HepG2 (cell line): ENCODE measurements around the gene NELFCD. TPM values are rescaled to one million over a fixed set of nuclear protein-coding genes. Genes with fewer than 3 reads are reported as not detected.

ENCODE experiments used
- ATAD3A ChIP-seq: sonication (generic); formaldehyde crosslinking; IDR thresholded peaks from 2 replicates; pipeline ENCODE4 v1.4.0; 2020; ENCODE audit warnings: missing genetic modification reagents
- CBX2 ChIP-seq, 2 experiments: fragments of 200-600 bp in 1 of 2; sonication (generic); formaldehyde crosslinking in 1 of 2; IDR thresholded peaks; 2 replicates each; pipeline versions ENCODE4 v1.7.0 to v1.8.1; 2018 to 2022; ENCODE audit warnings: low read depth in 2 of 2, low read length in 1 of 2, mild to moderate bottlenecking in 1 of 2, missing genetic modification reagents in 1 of 2
- EZH2 ChIP-seq: conservative IDR thresholded peaks from 2 replicates; pipeline ENCODE4 v1.6.1; 2012; ENCODE audit warnings: mild to moderate bottlenecking, low read depth, low read length, moderate library complexity
- GABPA ChIP-seq, 2 experiments: IDR thresholded peaks; 2 replicates each; pipeline ENCODE4 v1.6.1; 2011 to 2016; ENCODE audit warnings: low read depth in 2 of 2, low read length in 1 of 2, missing biosample characterization in 1 of 2, missing genetic modification characterization in 1 of 2
- IRX3 ChIP-seq: sonication (generic); formaldehyde crosslinking; IDR thresholded peaks from 2 replicates; pipeline ENCODE4 v1.8.1; 2023; ENCODE audit warnings: mild to moderate bottlenecking, low read depth, missing genetic modification reagents, borderline replicate concordance
- NAIF1 ChIP-seq: sonication (generic); formaldehyde crosslinking; IDR thresholded peaks from 2 replicates; pipeline ENCODE4 v1.5.0; 2020; ENCODE audit warnings: mild to moderate bottlenecking, missing genetic modification reagents, borderline replicate concordance
- NFIB ChIP-seq: sonication (generic); formaldehyde crosslinking; IDR thresholded peaks from 2 replicates; pipeline ENCODE4 v1.9.0; 2021; ENCODE audit warnings: missing genetic modification reagents, mild to moderate bottlenecking, borderline replicate concordance
- PAX8 ChIP-seq: sonication (generic); formaldehyde crosslinking; IDR thresholded peaks from 2 replicates; pipeline ENCODE4 v1.8.0; 2022; ENCODE audit warnings: mild to moderate bottlenecking, missing genetic modification reagents, borderline replicate concordance
- SNAI1 ChIP-seq: sonication (generic); formaldehyde crosslinking; IDR thresholded peaks from 2 replicates; pipeline ENCODE4 v1.5.0; 2020; ENCODE audit warnings: mild to moderate bottlenecking, missing genetic modification reagents, borderline replicate concordance
- TAF15 ChIP-seq: fragments of 200-400 bp; formaldehyde crosslinking; IDR thresholded peaks from one replicate; pipeline ENCODE4 v1.6.1; 2018; ENCODE audit warnings: mild to moderate bottlenecking, low read depth, low read length; ENCODE audit not compliant: poor library complexity, severe bottlenecking
- ZNF142 ChIP-seq: sonication (generic); formaldehyde crosslinking; IDR thresholded peaks from 2 replicates; pipeline ENCODE4 v1.4.0; 2020; ENCODE audit warnings: missing genetic modification reagents
- ZNF552 ChIP-seq: sonication (generic); formaldehyde crosslinking; IDR thresholded peaks from 2 replicates; pipeline ENCODE4 v1.9.0; 2022; ENCODE audit warnings: missing genetic modification reagents, mild to moderate bottlenecking, borderline replicate concordance
- ZNF563 ChIP-seq: sonication (generic); formaldehyde crosslinking; IDR thresholded peaks from 2 replicates; pipeline ENCODE4 v1.8.0; 2022; ENCODE audit warnings: mild to moderate bottlenecking, moderate library complexity, missing genetic modification reagents
- ZNF800 ChIP-seq: sonication (generic); formaldehyde crosslinking; IDR thresholded peaks from 2 replicates; pipeline ENCODE4 v1.4.0; 2020; ENCODE audit warnings: missing genetic modification reagents
- polyA plus RNA-seq, 8 experiments: library from polyadenylated mRNA; depleted of rRNA in 3 of 8; stranded (reverse) in 7 of 8; unstranded in 1 of 8; fragments of >200 nt; fragmentation: Illumina TruSeq in 4 of 8; extraction: Trizol in 4 of 8; gene quantifications; 2 replicates each; pipeline versions ENCODE4 v1.2.1 to v1.2.3, GENCODE V29; 2011 to 2016; ENCODE audit warnings: low read depth in 4 of 8, missing spikeins in 1 of 8, mixed read lengths in 1 of 8; ENCODE audit not compliant: insufficient read depth in 1 of 8
- total RNA-seq, 5 experiments: library from RNA; depleted of rRNA; stranded (reverse); fragments of >200 nt; fragmentation: Illumina TruSeq; extraction: Trizol; gene quantifications; 2 replicates each; pipeline ENCODE4 v1.2.3, GENCODE V29; 2016; ENCODE audit warnings: low read depth in 1 of 5
- TF ChIP-seq, protein P1 (sequence below): sonication (generic); formaldehyde crosslinking; IDR thresholded peaks from 2 replicates; pipeline ENCODE4 v1.4.0; 2020; ENCODE audit warnings: missing genetic modification reagents
- TF ChIP-seq, protein P2 (sequence below): sonication (generic); formaldehyde crosslinking; IDR thresholded peaks from 2 replicates; pipeline ENCODE4 v1.8.0; 2022; ENCODE audit warnings: low read depth, missing genetic modification reagents

NELFCD gene
- total and polyA plus RNA-seq, 2 of the 13 experiments (the other 11 are each of a cell fraction or from before 2014, with no cell fraction given), result 159 to 203 TPM

- TF ChIP-seq ZNF800 (CRISPR knock-in tag) (no peak; the same call in 1 of the 2 replicates), SNAI1 (no peak), NAIF1 (no peak), GABPA (IDR thresholded peaks at IDR 0.05; ENCODE audit: low read depth, low read length) (no peak), GABPA (CRISPR knock-in tag; IDR thresholded peaks at IDR 0.05; ENCODE audit: low read depth) (no peak; the same call in 1 of the 2 replicates), CBX2 (IDR thresholded peaks at IDR 0.05; ENCODE audit: low read depth, low read length) (no peak), CBX2 (CRISPR knock-in tag; IDR thresholded peaks at IDR 0.05; ENCODE audit: low read depth) (no peak), EZH2 (no peak), ZNF563 (CRISPR knock-in tag) (peak; percentile 12; the same call in 1 of the 2 replicates), ZNF142 (CRISPR knock-in tag) (no peak), ZNF552 (no peak; the same call in 1 of the 2 replicates), ATAD3A (CRISPR knock-in tag) (no peak), IRX3 (CRISPR knock-in tag) (peak; percentile 70; the same call in 1 of the 2 replicates), TAF15 (no peak), NFIB (CRISPR knock-in tag) (no peak), PAX8 (CRISPR knock-in tag) (no peak)
- TF ChIP-seq, protein P1, sequence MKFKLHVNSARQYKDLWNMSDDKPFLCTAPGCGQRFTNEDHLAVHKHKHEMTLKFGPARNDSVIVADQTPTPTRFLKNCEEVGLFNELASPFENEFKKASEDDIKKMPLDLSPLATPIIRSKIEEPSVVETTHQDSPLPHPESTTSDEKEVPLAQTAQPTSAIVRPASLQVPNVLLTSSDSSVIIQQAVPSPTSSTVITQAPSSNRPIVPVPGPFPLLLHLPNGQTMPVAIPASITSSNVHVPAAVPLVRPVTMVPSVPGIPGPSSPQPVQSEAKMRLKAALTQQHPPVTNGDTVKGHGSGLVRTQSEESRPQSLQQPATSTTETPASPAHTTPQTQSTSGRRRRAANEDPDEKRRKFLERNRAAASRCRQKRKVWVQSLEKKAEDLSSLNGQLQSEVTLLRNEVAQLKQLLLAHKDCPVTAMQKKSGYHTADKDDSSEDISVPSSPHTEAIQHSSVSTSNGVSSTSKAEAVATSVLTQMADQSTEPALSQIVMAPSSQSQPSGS (CRISPR knock-in tag), result peak; percentile 49; the same call in 1 of the 2 replicates
- TF ChIP-seq, protein P2, sequence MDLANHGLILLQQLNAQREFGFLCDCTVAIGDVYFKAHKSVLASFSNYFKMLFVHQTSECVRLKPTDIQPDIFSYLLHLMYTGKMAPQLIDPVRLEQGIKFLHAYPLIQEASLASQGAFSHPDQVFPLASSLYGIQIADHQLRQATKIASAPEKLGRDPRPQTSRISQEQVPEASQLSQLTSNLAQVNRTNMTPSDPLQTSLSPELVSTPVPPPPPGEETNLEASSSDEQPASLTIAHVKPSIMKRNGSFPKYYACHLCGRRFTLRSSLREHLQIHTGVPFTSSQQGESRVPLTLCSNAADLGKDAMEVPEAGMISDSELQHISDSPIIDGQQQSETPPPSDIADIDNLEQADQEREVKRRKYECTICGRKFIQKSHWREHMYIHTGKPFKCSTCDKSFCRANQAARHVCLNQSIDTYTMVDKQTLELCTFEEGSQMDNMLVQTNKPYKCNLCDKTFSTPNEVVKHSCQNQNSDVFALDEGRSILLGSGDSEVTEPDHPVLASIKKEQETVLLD (CRISPR knock-in tag), result no peak
Measured at GRCh38 chr20:58995461-58996225, 14.6 kb downstream of the NELFCD start (continued).
